Measurements from ENCODE around the gene CASTOR1. TPM values are rescaled to one million over a fixed set of nuclear protein-coding genes. Genes with fewer than 3 reads are reported as not detected.
"Not testable (repeated sequence)": the region's sequence is repeated elsewhere in the genome, so short reads cannot be mapped to it uniquely, and the experiment has no call there.

The CASTOR1 gene
- total RNA-seq (2021), result 10.6 and 11.1 TPM in 2 replicates
- percentile 28 among the genes with signal in this experiment for Bru-seq, nascent RNA
- percentile 43 among the genes with signal in this experiment for BruChase-seq, experiment 1, labeled RNA remaining after a 2-hour chase
- percentile 34 among the genes with signal in this experiment for BruChase-seq, experiment 2, labeled RNA remaining after a 6-hour chase
- long read RNA-seq, transcript CASTOR1-202 (9 exons, 1,623 nt), result major isoform, 11 of 20 reads
- long read RNA-seq, partial matches to known transcripts, result 0 of 20 reads
- long read RNA-seq, other reads (novel, unspliced or antisense), result 6 of 20 reads

DNA sequence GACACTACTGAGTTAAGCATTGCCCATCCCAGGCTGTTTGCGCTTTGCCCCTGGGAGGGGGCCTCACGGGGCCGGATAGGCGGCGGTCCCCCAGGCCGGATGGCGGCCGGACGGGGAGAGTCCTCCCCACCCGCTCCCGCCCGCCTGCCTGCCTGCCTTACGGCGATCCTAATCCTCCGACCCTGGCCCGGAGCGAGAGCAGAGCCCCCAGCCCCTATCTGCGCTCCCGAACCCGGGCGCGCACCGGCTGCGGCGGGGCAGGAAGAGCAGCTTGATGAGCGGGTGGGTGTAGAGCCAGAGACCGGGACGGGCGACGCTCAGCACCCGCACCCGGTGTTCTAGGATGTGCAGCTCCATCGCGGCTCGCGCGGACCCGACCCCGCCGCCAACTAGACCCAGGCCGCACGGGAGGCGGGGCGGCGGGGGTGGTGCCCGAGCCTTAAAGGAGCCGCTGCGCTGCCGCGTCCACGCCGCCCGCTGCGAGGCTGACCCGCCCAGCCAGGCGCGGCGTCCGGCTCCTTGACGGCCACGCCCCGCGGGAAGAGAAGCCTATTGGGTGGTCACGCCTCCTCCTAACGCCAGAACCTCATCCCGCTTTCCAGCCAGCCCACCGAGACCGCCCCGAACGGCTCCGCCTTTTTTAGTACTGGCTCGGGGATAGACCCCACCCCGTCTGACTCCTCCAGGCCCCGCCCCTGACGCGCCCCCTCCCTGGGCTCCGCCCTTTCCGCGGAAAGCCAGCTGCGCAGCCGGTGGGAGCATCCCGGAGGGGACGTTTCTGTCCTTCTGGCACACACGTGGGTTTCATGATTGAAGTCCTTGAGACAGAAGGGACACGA lies at the start of gene CASTOR1:
TSS of gene CASTOR1 (minus strand) at position 365 of the 839 bp plus-strand sequence. CDS start at position 357, 8 bp downstream.
- ChIA-PET CTCF (interaction anchor here (0.5 to 2.6 kb wide), 5 partner anchors 9 to 137 kb away, joined by 3 to 31 read pairs (median 4); partner anchors contain the start of gene TBC1D10A), POLR2A (ENCODE audit: unreplicated experiment) (no interaction called here)
- Histone ChIP-seq H3K9me2 (ENCODE audit: insufficient read depth) (no peaks in the 10 kb centered on the region), H4K20me1 (ENCODE audit: insufficient read depth) (no peaks in the 10 kb centered on the region), H3K9me3 (ENCODE audit: insufficient read depth, low read depth) (no peaks in the 10 kb centered on the region), H3K4me3 (peak within 1 kb of the TSS; percentile 87), H3K36me3 (ENCODE audit: low read depth) (no peaks in the 10 kb centered on the region), H3F3A (ENCODE audit: insufficient read depth, low read depth) (peaks cover 40% of the 10 kb centered on the region), H2AFZ (peak within 1 kb of the TSS; percentile 84), H3K27me3 (ENCODE audit: insufficient read depth, low read depth) (no peaks in the 10 kb centered on the region), H3K4me1 (replicated peaks; ENCODE audit: insufficient read depth) (peaks cover 32% of the 10 kb centered on the region), H3K4me2 (peak within 1 kb of the TSS; percentile 94), H3K27ac (peak within 1 kb of the TSS; percentile 44), H3K79me2 (ENCODE audit: low read depth) (no peaks in the 10 kb centered on the region)
- DNase-seq, result peak; percentile 85 to 94
- TF ChIP-seq, protein P1, sequence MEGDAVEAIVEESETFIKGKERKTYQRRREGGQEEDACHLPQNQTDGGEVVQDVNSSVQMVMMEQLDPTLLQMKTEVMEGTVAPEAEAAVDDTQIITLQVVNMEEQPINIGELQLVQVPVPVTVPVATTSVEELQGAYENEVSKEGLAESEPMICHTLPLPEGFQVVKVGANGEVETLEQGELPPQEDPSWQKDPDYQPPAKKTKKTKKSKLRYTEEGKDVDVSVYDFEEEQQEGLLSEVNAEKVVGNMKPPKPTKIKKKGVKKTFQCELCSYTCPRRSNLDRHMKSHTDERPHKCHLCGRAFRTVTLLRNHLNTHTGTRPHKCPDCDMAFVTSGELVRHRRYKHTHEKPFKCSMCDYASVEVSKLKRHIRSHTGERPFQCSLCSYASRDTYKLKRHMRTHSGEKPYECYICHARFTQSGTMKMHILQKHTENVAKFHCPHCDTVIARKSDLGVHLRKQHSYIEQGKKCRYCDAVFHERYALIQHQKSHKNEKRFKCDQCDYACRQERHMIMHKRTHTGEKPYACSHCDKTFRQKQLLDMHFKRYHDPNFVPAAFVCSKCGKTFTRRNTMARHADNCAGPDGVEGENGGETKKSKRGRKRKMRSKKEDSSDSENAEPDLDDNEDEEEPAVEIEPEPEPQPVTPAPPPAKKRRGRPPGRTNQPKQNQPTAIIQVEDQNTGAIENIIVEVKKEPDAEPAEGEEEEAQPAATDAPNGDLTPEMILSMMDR (conservative IDR thresholded peaks at IDR 0.05), result no peak
- TF ChIP-seq EZH2 (IDR thresholded peaks at IDR 0.05; ENCODE audit: low read depth), result no peak
- BruUV-seq (replicated peaks), result no TSS peak
- intact Hi-C loops (cut with micrococcal nuclease; ENCODE audit: unreplicated experiment), result loop anchor here (2.0 kb wide), 2 partner anchors 67 to 195 kb away; partner anchors contain the start of genes CCDC157 and SF3A1

DNA sequence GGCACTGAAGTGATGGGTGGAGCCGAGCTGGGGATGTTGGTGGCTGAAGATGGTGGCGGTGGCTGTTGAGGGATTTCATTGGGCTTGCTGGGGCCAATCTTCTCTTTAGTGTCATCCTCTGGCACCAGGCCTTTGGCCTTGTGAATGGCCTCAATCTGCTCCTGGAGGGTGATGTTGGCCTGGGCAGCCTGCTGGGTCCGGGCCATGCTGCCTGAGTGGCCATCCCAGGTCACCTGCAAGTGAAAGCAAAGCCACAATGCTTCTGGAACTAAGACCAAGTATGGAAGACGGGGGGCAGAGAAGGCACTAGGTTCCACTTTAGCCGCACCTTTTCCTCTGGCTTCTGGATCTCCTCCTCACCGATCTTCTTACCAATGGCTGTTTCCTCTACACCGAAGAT lies 49.5 kb upstream of the CASTOR1 start:
- H3K4me2 ChIP-seq, result no peak overlapping the region
- H3F3A ChIP-seq (ENCODE audit: insufficient read depth, low read depth), result peaks cover 3% of the 10 kb centered on the region; the same call in 1 of the 2 replicates
- H3K4me1 ChIP-seq (replicated peaks; ENCODE audit: insufficient read depth), result no peaks in the 10 kb centered on the region
- no peaks in the 10 kb centered on the region for H3K9me2 ChIP-seq (ENCODE audit: insufficient read depth)
- intact Hi-C loops (cut with micrococcal nuclease; ENCODE audit: unreplicated experiment), result no loop called here
- no peak overlapping the region for H3K27ac ChIP-seq
- ChIA-PET POLR2A (ENCODE audit: unreplicated experiment) (no interaction called here), CTCF (no interaction called here)
- no peak for DNase-seq
- no peaks in the 10 kb centered on the region for H3K79me2 ChIP-seq (ENCODE audit: low read depth)
- no TSS peak for BruUV-seq (replicated peaks)
- TF ChIP-seq, protein P1 (conservative IDR thresholded peaks at IDR 0.05), result no peak
- TF ChIP-seq EZH2 (IDR thresholded peaks at IDR 0.05; ENCODE audit: low read depth), result no peak
- no peak overlapping the region for H2AFZ ChIP-seq
- H3K9me3 ChIP-seq (ENCODE audit: insufficient read depth, low read depth), result no peaks in the 10 kb centered on the region
- H4K20me1 ChIP-seq (ENCODE audit: insufficient read depth), result no peaks in the 10 kb centered on the region
- peaks cover 56% of the 10 kb centered on the region for H3K36me3 ChIP-seq (ENCODE audit: low read depth)
- H3K4me3 ChIP-seq, result no peak overlapping the region
- no peaks in the 10 kb centered on the region for H3K27me3 ChIP-seq (ENCODE audit: insufficient read depth, low read depth)

DNA sequence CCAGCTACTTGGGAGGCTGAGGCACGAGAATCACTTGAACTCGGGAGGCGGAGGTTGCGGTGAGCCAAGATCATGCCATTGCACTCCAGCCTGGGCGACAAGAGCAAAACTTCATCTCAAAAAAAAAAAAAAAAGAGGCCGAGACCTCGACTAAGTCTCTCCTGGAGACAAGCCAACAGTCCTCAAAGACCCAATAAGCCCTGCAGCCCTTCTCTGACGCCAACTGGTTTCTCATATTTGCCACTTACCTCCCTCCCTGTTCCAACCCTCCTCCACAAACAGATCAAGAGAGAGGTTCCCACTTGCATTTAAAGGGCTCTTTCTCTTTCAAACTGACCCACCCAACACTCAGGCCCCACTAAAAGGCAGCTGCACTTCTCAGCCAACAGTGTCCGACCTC lies 49.0 kb upstream of the CASTOR1 start:
- H3K9me3 ChIP-seq (ENCODE audit: insufficient read depth, low read depth); POLR2A ChIA-PET (ENCODE audit: unreplicated experiment); H3K79me2 ChIP-seq (ENCODE audit: low read depth); BruUV-seq (replicated peaks); H3K4me3 ChIP-seq; H2AFZ ChIP-seq; H4K20me1 ChIP-seq (ENCODE audit: insufficient read depth); CTCF ChIA-PET; H3K4me1 ChIP-seq (replicated peaks; ENCODE audit: insufficient read depth); H3K4me2 ChIP-seq; DNase-seq; H3K27ac ChIP-seq; intact Hi-C loops (cut with micrococcal nuclease; ENCODE audit: unreplicated experiment); H3K27me3 ChIP-seq (ENCODE audit: insufficient read depth, low read depth); H3K9me2 ChIP-seq (ENCODE audit: insufficient read depth); H3F3A ChIP-seq (ENCODE audit: insufficient read depth, low read depth): not testable (repeated sequence)
- peaks cover 56% of the 10 kb centered on the region for H3K36me3 ChIP-seq (ENCODE audit: low read depth)

Data from PC-9 (cell line).